ENCODE data around the gene DGAT2L6. TPM values are rescaled to one million over a fixed set of nuclear protein-coding genes. Genes with fewer than 3 reads are reported as not detected.

The DGAT2L6 gene
- total and polyA plus RNA-seq, 10 of the 15 experiments (the other 5 are each of a cell fraction or from before 2014, with no cell fraction given), result 0.08 to 0.58 (median 0.31) TPM; not detected in 3

DNA sequence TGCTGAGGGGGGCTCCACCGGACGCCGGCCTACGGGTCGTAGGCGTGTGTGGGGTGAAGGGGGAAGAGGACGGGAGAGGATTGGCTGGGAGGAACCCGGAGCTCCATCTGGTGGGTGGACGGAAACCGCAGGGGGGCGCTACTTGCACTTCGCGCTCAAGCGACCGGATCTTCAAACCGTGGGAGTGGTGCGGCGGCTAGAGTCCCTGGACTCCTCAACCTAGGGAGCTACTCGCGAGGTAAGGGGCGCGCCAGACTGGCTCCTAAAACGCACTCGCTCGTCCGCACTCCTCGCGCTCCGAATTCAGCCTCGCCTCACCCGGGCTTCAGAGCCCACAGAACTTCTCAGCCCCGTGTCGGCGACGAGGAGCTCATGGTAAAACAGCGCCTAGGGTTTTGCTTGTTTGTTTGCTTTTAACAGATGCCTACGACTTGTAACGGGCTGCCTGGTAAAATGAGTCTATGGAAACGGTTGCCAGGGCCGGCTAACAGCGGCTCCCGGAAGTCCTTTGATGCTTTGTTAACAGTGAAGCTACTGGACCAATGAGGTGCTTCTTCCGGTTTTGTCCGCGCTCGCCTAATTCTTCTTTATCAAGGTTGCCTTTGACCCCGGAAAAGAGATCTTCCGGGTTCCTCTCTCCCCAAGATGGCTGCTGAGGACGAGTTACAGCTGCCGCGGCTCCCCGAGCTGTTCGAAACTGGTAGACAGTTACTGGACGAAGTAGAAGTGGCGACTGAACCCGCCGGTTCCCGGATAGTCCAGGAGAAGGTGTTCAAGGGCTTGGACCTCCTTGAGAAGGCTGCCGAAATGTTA is 43.8 kb upstream of the DGAT2L6 start, which contains the start of gene IGBP1 (continued):
- TF ChIP-seq, protein P1, sequence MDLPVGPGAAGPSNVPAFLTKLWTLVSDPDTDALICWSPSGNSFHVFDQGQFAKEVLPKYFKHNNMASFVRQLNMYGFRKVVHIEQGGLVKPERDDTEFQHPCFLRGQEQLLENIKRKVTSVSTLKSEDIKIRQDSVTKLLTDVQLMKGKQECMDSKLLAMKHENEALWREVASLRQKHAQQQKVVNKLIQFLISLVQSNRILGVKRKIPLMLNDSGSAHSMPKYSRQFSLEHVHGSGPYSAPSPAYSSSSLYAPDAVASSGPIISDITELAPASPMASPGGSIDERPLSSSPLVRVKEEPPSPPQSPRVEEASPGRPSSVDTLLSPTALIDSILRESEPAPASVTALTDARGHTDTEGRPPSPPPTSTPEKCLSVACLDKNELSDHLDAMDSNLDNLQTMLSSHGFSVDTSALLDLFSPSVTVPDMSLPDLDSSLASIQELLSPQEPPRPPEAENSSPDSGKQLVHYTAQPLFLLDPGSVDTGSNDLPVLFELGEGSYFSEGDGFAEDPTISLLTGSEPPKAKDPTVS (IDR thresholded peaks at IDR 0.05; ENCODE audit: low read depth, low read length), result no peak
- TF ChIP-seq E2F4 (IDR thresholded peaks at IDR 0.05; ENCODE audit: low read depth, low read length) (no peak), CBX3 (IDR thresholded peaks at IDR 0.05; ENCODE audit: borderline replicate concordance, low read depth) (no peak), DPF2 (IDR thresholded peaks at IDR 0.05) (peak; percentile 39; the same call in 1 of the 2 replicates), IKZF1 (conservative IDR thresholded peaks at IDR 0.05) (peak; percentile 57; the same call in 1 of the 2 replicates), ZNF207 (IDR thresholded peaks at IDR 0.05; ENCODE audit: borderline replicate concordance) (no peak), CREM (IDR thresholded peaks at IDR 0.05; ENCODE audit: low read depth) (0 out of 2 replicates have a peak, but pooled peaks have one; percentile 7), MXI1 (IDR thresholded peaks at IDR 0.05; ENCODE audit: low read depth, low read length) (peak; percentile 78; the same call in 1 of the 2 replicates), CBX5 (IDR thresholded peaks at IDR 0.05; ENCODE audit: low read depth) (0 out of 2 replicates have a peak, but pooled peaks have one; percentile 24), BRCA1 (IDR thresholded peaks at IDR 0.05; ENCODE audit: low read depth, low read length) (no peak), SPI1 (IDR thresholded peaks at IDR 0.05; ENCODE audit: borderline replicate concordance, insufficient read depth, low read depth, low read length) (peak; percentile 6; the same call in 1 of the 2 replicates), EGR1 (IDR thresholded peaks at IDR 0.05; ENCODE audit: borderline replicate concordance in 1 of 2, low read depth in 2 of 2, low read length in 2 of 2) (peak in 1 of 2 experiments; percentile 69; a peak in 2 of 3 replicates), TCF3 (IDR thresholded peaks at IDR 0.05; ENCODE audit: borderline replicate concordance, insufficient read depth, low read depth, low read length) (no peak), LARP7 (IDR thresholded peaks at IDR 0.05) (peak; percentile 63; the same call in 1 of the 2 replicates), PAX5 (IDR thresholded peaks at IDR 0.05; ENCODE audit: borderline replicate concordance, low read depth, low read length) (peak; percentile 23; the same call in 1 of the 2 replicates)
- TF ChIP-seq, protein P2, sequence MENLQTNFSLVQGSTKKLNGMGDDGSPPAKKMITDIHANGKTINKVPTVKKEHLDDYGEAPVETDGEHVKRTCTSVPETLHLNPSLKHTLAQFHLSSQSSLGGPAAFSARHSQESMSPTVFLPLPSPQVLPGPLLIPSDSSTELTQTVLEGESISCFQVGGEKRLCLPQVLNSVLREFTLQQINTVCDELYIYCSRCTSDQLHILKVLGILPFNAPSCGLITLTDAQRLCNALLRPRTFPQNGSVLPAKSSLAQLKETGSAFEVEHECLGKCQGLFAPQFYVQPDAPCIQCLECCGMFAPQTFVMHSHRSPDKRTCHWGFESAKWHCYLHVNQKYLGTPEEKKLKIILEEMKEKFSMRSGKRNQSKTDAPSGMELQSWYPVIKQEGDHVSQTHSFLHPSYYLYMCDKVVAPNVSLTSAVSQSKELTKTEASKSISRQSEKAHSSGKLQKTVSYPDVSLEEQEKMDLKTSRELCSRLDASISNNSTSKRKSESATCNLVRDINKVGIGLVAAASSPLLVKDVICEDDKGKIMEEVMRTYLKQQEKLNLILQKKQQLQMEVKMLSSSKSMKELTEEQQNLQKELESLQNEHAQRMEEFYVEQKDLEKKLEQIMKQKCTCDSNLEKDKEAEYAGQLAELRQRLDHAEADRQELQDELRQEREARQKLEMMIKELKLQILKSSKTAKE (IDR thresholded peaks at IDR 0.05; ENCODE audit: low read depth, poor library complexity, severe bottlenecking), result no peak
- TF ChIP-seq, protein P3, sequence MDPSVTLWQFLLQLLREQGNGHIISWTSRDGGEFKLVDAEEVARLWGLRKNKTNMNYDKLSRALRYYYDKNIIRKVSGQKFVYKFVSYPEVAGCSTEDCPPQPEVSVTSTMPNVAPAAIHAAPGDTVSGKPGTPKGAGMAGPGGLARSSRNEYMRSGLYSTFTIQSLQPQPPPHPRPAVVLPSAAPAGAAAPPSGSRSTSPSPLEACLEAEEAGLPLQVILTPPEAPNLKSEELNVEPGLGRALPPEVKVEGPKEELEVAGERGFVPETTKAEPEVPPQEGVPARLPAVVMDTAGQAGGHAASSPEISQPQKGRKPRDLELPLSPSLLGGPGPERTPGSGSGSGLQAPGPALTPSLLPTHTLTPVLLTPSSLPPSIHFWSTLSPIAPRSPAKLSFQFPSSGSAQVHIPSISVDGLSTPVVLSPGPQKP (IDR thresholded peaks at IDR 0.05; ENCODE audit: low read depth, low read length), result peak; percentile 70; the same call in 1 of the 2 replicates
- TF ChIP-seq, protein P4, sequence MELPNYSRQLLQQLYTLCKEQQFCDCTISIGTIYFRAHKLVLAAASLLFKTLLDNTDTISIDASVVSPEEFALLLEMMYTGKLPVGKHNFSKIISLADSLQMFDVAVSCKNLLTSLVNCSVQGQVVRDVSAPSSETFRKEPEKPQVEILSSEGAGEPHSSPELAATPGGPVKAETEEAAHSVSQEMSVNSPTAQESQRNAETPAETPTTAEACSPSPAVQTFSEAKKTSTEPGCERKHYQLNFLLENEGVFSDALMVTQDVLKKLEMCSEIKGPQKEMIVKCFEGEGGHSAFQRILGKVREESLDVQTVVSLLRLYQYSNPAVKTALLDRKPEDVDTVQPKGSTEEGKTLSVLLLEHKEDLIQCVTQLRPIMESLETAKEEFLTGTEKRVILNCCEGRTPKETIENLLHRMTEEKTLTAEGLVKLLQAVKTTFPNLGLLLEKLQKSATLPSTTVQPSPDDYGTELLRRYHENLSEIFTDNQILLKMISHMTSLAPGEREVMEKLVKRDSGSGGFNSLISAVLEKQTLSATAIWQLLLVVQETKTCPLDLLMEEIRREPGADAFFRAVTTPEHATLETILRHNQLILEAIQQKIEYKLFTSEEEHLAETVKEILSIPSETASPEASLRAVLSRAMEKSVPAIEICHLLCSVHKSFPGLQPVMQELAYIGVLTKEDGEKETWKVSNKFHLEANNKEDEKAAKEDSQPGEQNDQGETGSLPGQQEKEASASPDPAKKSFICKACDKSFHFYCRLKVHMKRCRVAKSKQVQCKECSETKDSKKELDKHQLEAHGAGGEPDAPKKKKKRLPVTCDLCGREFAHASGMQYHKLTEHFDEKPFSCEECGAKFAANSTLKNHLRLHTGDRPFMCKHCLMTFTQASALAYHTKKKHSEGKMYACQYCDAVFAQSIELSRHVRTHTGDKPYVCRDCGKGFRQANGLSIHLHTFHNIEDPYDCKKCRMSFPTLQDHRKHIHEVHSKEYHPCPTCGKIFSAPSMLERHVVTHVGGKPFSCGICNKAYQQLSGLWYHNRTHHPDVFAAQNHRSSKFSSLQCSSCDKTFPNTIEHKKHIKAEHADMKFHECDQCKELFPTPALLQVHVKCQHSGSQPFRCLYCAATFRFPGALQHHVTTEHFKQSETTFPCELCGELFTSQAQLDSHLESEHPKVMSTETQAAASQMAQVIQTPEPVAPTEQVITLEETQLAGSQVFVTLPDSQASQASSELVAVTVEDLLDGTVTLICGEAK (IDR thresholded peaks at IDR 0.05; ENCODE audit: borderline replicate concordance), result peak; percentile 79; the same call in 1 of the 2 replicates

Measured in GM12878 (cell line).